Measurements from ENCODE around the gene TLR5. TPM values are rescaled to one million over a fixed set of nuclear protein-coding genes. Genes with fewer than 3 reads are reported as not detected.

TLR5 gene
- total RNA-seq, 5 donors from 2014 or later (not counting 1 experiment from before 2014, with no cell fraction given), result 2.5 to 8.1 (median 3.8) TPM

DNA sequence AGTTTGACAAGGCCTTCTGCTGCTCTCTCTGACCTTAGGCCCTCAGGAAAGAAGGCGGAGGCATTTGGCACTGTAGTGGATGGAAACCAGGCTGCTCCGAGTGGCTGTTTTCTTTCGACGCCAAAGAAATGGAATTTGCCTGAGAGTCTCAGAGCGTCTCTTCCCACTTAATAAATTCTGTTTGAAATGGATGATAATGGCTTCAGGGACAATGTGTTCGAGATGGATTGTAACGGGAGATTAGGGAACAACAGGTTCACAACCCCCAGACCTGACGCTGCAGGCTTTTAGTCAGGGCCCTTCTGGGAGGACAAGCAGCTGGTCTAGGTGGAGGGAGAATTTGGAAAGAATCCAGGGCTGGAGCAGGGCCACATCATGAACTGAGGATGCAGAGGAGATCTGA lies 58.6 kb downstream of the TLR5 start:
- no peak overlapping the region for H3K4me3 ChIP-seq (ENCODE audit: control insufficient read depth in 1 of 2, extremely low read depth in 1 of 2, low read length in 1 of 2)
- CTCF ChIA-PET, result no interaction called here
- DNase-seq (no peak), ATAC-seq (replicated peaks in 1 of 4) (no peak)
- H3K27me3 ChIP-seq (replicated peaks in 1 of 2; ENCODE audit: control insufficient read depth in 2 of 2, extremely low read depth in 1 of 2, insufficient read depth in 2 of 2, low read length in 1 of 2), result peaks cover 0 to 16% of the 10 kb centered on the region in 2 experiments
- WGBS (ENCODE audit: insufficient coverage), result 100% methylated on average over 1 of the region's 8 CpGs
- H3K27ac ChIP-seq (ENCODE audit: low read length), result no peak overlapping the region
- no peak overlapping the region for H3K4me3 Mint-ChIP-seq
- no peak overlapping the region for H3K27ac Mint-ChIP-seq
- peaks cover 0 to 7% of the 10 kb centered on the region in 2 experiments for H3K4me1 ChIP-seq (ENCODE audit: control insufficient read depth in 1 of 2, extremely low read depth in 1 of 2, insufficient read depth in 2 of 2, low read length in 2 of 2)
- peaks cover 8 to 14% (median 12%) of the 10 kb centered on the region in 3 donors for H3K4me1 Mint-ChIP-seq
- POLR2A ChIA-PET, result no interaction called here
- H3K9me3 ChIP-seq, result no peaks in the 10 kb centered on the region
- no peaks in the 10 kb centered on the region for H3K27me3 Mint-ChIP-seq
- no peaks in the 10 kb centered on the region for H3K9me3 Mint-ChIP-seq
- no peaks in the 10 kb centered on the region for H3K36me3 ChIP-seq (ENCODE audit: control insufficient read depth in 2 of 2, extremely low read depth in 1 of 2, insufficient read depth in 1 of 2, low read length in 1 of 2)
- no peaks in the 10 kb centered on the region for H3K36me3 Mint-ChIP-seq

DNA sequence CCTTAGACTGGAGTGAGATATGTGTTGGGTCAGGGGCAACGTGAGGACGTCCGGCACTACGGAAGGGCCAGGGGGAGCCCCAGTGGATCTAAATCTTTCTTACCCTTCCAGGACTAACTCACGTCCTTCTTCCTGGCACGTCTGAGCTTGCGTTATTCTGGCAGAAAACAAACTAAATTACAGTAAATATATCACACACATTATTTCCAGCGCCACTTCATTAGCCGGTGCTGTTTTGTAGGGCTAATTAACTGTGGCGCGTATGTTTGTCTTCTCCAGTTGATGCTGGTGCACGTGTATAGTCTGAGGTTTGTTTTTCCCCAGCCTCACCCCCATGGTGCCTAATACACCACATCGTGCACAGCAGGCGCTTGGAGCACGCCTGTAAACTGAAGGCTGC lies 59.2 kb downstream of the TLR5 start:
- CTCF ChIA-PET, result no interaction called here
- H3K36me3 Mint-ChIP-seq, result no peaks in the 10 kb centered on the region
- no peak overlapping the region for H3K4me3 Mint-ChIP-seq
- POLR2A ChIA-PET, result no interaction called here
- Histone ChIP-seq H3K9me3 (no peaks in the 10 kb centered on the region), H3K27ac (ENCODE audit: low read length) (no peak overlapping the region), H3K27me3 (replicated peaks in 1 of 2; ENCODE audit: control insufficient read depth in 2 of 2, extremely low read depth in 1 of 2, insufficient read depth in 2 of 2, low read length in 1 of 2) (peaks cover 0 to 20% of the 10 kb centered on the region in 2 experiments), H3K4me1 (ENCODE audit: control insufficient read depth in 1 of 2, extremely low read depth in 1 of 2, insufficient read depth in 2 of 2, low read length in 2 of 2) (peaks cover 0 to 7% of the 10 kb centered on the region in 2 experiments), H3K36me3 (ENCODE audit: control insufficient read depth in 2 of 2, extremely low read depth in 1 of 2, insufficient read depth in 1 of 2, low read length in 1 of 2) (no peaks in the 10 kb centered on the region), H3K4me3 (ENCODE audit: control insufficient read depth in 1 of 2, extremely low read depth in 1 of 2, low read length in 1 of 2) (no peak overlapping the region)
- 100% methylated on average over 2 of the region's 15 CpGs for WGBS (ENCODE audit: insufficient coverage)
- H3K9me3 Mint-ChIP-seq, result no peaks in the 10 kb centered on the region
- ATAC-seq (replicated peaks in 1 of 4), result no peak
- H3K27me3 Mint-ChIP-seq, result no peaks in the 10 kb centered on the region
- no peak overlapping the region for H3K27ac Mint-ChIP-seq
- H3K4me1 Mint-ChIP-seq, result peaks cover 8 to 14% (median 12%) of the 10 kb centered on the region in 3 donors
- DNase-seq, result no peak

DNA sequence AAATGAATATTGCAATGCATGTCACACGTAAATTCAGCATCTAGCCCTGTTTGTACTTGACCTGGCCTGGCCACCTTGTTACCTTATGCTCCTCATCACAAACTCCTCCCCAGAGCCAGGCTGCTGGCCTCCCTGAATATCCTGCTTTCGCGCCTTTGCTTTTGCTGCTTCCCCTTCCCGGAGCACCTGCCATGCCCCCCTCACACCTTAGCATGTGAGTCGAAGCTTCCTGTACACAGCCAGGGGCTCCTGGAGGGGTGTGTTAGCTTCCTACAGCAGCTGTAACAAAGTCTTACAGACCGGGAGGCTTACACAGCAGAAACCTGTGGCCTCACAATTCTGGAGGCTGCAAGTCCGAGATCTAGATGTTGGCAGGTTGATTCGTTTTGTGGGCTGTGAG lies 60.1 kb downstream of the TLR5 start:
- peaks cover 8 to 14% (median 12%) of the 10 kb centered on the region in 3 donors for H3K4me1 Mint-ChIP-seq
- WGBS (ENCODE audit: insufficient coverage), result 66% methylated on average over 7 of the region's 8 CpGs
- ATAC-seq (replicated peaks in 1 of 4), result no peak
- no peaks in the 10 kb centered on the region for H3K36me3 Mint-ChIP-seq
- Histone ChIP-seq H3K4me3 (ENCODE audit: control insufficient read depth in 1 of 2, extremely low read depth in 1 of 2, low read length in 1 of 2) (no peak overlapping the region), H3K9me3 (no peaks in the 10 kb centered on the region), H3K36me3 (ENCODE audit: control insufficient read depth in 2 of 2, extremely low read depth in 1 of 2, insufficient read depth in 1 of 2, low read length in 1 of 2) (no peaks in the 10 kb centered on the region), H3K4me1 (ENCODE audit: control insufficient read depth in 1 of 2, extremely low read depth in 1 of 2, insufficient read depth in 2 of 2, low read length in 2 of 2) (peaks cover 0 to 7% of the 10 kb centered on the region in 2 experiments), H3K27ac (ENCODE audit: low read length) (no peak overlapping the region), H3K27me3 (replicated peaks in 1 of 2; ENCODE audit: control insufficient read depth in 2 of 2, extremely low read depth in 1 of 2, insufficient read depth in 2 of 2, low read length in 1 of 2) (peaks cover 0 to 19% of the 10 kb centered on the region in 2 experiments)
- no peak for DNase-seq
- H3K27ac Mint-ChIP-seq, result no peak overlapping the region
- CTCF ChIA-PET, result interaction anchor here in 1 of 2 donors (0.6 kb wide), 1 partner anchor 446 kb away, joined by 6 read pairs; no protein-coding TSS in a partner anchor
- POLR2A ChIA-PET, result no interaction called here
- no peak overlapping the region for H3K4me3 Mint-ChIP-seq
- H3K9me3 Mint-ChIP-seq, result no peaks in the 10 kb centered on the region
- peaks cover 0 to 4% of the 10 kb centered on the region in 2 donors for H3K27me3 Mint-ChIP-seq

DNA sequence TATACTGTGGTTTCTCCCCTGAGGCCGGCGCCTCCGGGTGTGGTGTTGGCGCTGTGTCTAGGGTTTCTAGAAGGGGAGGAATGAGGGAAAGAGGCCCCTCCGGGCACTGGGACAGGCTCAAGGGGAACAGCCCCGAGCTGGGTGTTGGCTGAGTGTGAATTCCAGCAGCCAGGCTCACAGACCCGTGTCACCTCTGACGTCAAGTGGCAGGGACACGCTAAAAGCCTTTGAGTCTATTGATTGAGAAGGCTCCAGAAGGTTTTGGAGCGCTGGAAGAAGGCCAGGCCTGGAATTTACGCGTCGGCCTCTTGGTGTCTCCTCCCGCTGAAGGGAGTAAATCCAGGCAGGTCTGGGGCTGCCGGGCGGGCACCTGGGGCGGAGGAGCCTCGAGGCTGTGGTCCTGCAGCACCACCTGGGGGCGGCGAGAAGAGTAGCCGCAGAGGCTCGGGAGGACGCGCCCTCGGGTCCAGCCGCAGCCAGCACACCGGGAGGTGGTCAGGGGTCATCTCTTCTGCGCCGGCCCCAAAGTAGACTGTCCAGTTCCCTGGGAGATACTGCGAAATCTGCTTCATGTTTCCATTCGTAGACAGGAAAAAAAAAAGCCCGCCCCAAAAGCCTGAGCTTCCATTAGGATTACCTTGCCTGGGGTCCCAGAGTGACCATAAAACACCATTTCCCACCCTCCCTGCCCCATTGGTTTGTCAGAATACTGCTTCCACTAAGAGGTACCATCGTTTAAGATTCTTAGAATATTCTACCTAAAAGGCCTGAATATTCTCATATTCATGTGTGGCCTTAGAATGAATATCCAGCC lies 61.7 kb downstream of the TLR5 start:
- Histone ChIP-seq H3K4me1 (ENCODE audit: control insufficient read depth in 1 of 2, extremely low read depth in 1 of 2, insufficient read depth in 2 of 2, low read length in 2 of 2) (peaks cover 0 to 7% of the 10 kb centered on the region in 2 experiments), H3K9me3 (no peaks in the 10 kb centered on the region), H3K27me3 (replicated peaks in 1 of 2; ENCODE audit: control insufficient read depth in 2 of 2, extremely low read depth in 1 of 2, insufficient read depth in 2 of 2, low read length in 1 of 2) (peaks cover 0 to 32% of the 10 kb centered on the region in 2 experiments), H3K27ac (ENCODE audit: low read length) (no peak overlapping the region), H3K4me3 (ENCODE audit: control insufficient read depth in 1 of 2, extremely low read depth in 1 of 2, low read length in 1 of 2) (peak overlapping the region; percentile 40 to 82), H3K36me3 (ENCODE audit: control insufficient read depth in 2 of 2, extremely low read depth in 1 of 2, insufficient read depth in 1 of 2, low read length in 1 of 2) (no peaks in the 10 kb centered on the region)
- ChIA-PET CTCF (interaction anchor here (0.6 to 1.1 kb wide), 5 partner anchors 288 to 649 kb away, joined by 3 to 6 read pairs (median 3); no protein-coding TSS in a partner anchor), POLR2A (interaction anchor here in 1 of 2 donors (0.6 kb wide), 1 partner anchor 1652 kb away, joined by 5 read pairs; no protein-coding TSS in a partner anchor)
- 3% methylated on average over 27 of the region's 33 CpGs for WGBS (ENCODE audit: insufficient coverage)
- H3K27me3 Mint-ChIP-seq, result peaks cover 6 to 16% of the 10 kb centered on the region in 2 donors
- ATAC-seq (replicated peaks in 1 of 4) (peak; percentile 88 to 99 (median 95)), DNase-seq (peak; percentile 37 to 77 (median 59))
- H3K4me1 Mint-ChIP-seq, result peaks cover 0 to 3% (median 3%) of the 10 kb centered on the region in 3 donors
- H3K36me3 Mint-ChIP-seq, result no peaks in the 10 kb centered on the region
- H3K9me3 Mint-ChIP-seq, result no peaks in the 10 kb centered on the region
- H3K4me3 Mint-ChIP-seq, result peak overlapping the region; percentile 60 to 70 (median 60)
- H3K27ac Mint-ChIP-seq, result no peak overlapping the region

DNA sequence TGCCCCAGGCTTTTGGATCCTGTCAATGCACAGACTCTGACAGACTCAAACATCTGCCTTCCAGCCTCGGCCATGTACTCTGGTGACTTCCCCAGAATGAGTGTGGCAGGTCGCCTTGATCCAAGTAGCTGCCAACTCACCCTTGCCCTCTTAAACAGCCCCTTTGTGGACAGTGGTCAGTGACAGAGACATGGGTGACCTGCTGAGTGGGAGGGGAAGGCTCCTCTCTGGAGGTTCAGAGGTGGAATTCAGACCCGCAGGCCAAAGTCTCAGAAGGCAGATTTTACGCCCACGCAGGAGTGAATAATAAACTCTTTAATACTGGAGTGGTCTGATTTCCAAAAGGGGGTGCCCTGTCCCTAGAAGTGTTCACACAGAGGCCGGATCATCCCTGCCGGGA lies 63.5 kb downstream of the TLR5 start:
- Histone ChIP-seq H3K4me3 (ENCODE audit: control insufficient read depth in 1 of 2, extremely low read depth in 1 of 2, low read length in 1 of 2) (no peak overlapping the region), H3K27ac (ENCODE audit: low read length) (no peak overlapping the region), H3K9me3 (no peaks in the 10 kb centered on the region), H3K27me3 (replicated peaks in 1 of 2; ENCODE audit: control insufficient read depth in 2 of 2, extremely low read depth in 1 of 2, insufficient read depth in 2 of 2, low read length in 1 of 2) (peaks cover 0 to 34% of the 10 kb centered on the region in 2 experiments), H3K4me1 (ENCODE audit: control insufficient read depth in 1 of 2, extremely low read depth in 1 of 2, insufficient read depth in 2 of 2, low read length in 2 of 2) (peaks cover 0 to 7% of the 10 kb centered on the region in 2 experiments), H3K36me3 (ENCODE audit: control insufficient read depth in 2 of 2, extremely low read depth in 1 of 2, insufficient read depth in 1 of 2, low read length in 1 of 2) (no peaks in the 10 kb centered on the region)
- H3K36me3 Mint-ChIP-seq, result no peaks in the 10 kb centered on the region
- no CpG with 5 or more reads among the region's 7 CpGs for WGBS (ENCODE audit: insufficient coverage)
- H3K4me1 Mint-ChIP-seq, result peaks cover 0 to 3% (median 3%) of the 10 kb centered on the region in 3 donors
- ATAC-seq (replicated peaks in 1 of 4), result no peak
- ChIA-PET POLR2A (no interaction called here), CTCF (no interaction called here)
- no peak overlapping the region for H3K4me3 Mint-ChIP-seq
- no peak for DNase-seq
- H3K9me3 Mint-ChIP-seq, result no peaks in the 10 kb centered on the region
- H3K27me3 Mint-ChIP-seq, result peaks cover 6 to 24% of the 10 kb centered on the region in 2 donors
- H3K27ac Mint-ChIP-seq, result no peak overlapping the region

DNA sequence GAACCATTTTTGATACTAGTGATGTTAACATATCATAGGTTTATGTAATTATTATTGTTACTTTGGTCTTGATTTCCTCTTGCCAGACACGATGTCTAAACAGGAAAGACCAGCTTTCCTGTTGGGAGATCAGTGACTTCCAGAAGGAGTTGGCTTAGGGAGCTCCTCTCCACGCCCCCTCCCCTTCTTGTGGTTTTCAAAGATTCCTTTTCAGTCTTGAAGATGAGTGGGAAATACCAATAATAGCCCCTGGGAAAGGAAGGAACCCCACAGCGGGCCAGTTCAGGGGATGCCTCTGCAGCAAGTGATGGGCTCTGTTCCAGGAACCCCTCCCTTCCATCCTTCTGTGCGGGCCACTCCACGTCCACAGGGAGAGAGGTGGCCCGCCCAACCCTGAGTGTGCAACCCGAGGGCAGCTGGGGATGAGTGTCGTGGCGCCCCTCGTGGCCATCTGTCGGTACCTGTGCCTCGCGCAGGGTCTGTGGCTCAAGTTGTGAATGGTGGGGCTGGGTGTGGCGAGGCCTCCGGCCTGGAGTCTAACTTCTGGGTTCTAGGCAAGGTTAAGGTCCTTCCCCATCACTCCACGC lies 65.7 kb downstream of the TLR5 start:
- DNase-seq, result no peak
- Histone ChIP-seq H3K4me3 (ENCODE audit: control insufficient read depth in 1 of 2, extremely low read depth in 1 of 2, low read length in 1 of 2) (no peak overlapping the region), H3K4me1 (ENCODE audit: control insufficient read depth in 1 of 2, extremely low read depth in 1 of 2, insufficient read depth in 2 of 2, low read length in 2 of 2) (peaks cover 0 to 7% of the 10 kb centered on the region in 2 experiments), H3K27me3 (replicated peaks in 1 of 2; ENCODE audit: control insufficient read depth in 2 of 2, extremely low read depth in 1 of 2, insufficient read depth in 2 of 2, low read length in 1 of 2) (peaks cover 0 to 34% of the 10 kb centered on the region in 2 experiments), H3K9me3 (no peaks in the 10 kb centered on the region), H3K36me3 (ENCODE audit: control insufficient read depth in 2 of 2, extremely low read depth in 1 of 2, insufficient read depth in 1 of 2, low read length in 1 of 2) (no peaks in the 10 kb centered on the region), H3K27ac (ENCODE audit: low read length) (no peak overlapping the region)
- ChIA-PET POLR2A (no interaction called here), CTCF (no interaction called here)
- Mint-ChIP-seq H3K9me3 (no peaks in the 10 kb centered on the region), H3K36me3 (no peaks in the 10 kb centered on the region), H3K4me1 (peaks cover 0 to 3% (median 3%) of the 10 kb centered on the region in 3 donors), H3K27ac (no peak overlapping the region), H3K27me3 (peaks cover 9 to 27% of the 10 kb centered on the region in 2 donors), H3K4me3 (no peak overlapping the region)
- ATAC-seq (replicated peaks in 1 of 4), result no peak
- WGBS (ENCODE audit: insufficient coverage), result 82% methylated on average over 10 of the region's 16 CpGs
